ENCODE data around the gene CPA1. TPM values are rescaled to one million over a fixed set of nuclear protein-coding genes. Genes with fewer than 3 reads are reported as not detected.

Gene CPA1
- total RNA-seq, 1 donor from 2014 or later: not detected

DNA sequence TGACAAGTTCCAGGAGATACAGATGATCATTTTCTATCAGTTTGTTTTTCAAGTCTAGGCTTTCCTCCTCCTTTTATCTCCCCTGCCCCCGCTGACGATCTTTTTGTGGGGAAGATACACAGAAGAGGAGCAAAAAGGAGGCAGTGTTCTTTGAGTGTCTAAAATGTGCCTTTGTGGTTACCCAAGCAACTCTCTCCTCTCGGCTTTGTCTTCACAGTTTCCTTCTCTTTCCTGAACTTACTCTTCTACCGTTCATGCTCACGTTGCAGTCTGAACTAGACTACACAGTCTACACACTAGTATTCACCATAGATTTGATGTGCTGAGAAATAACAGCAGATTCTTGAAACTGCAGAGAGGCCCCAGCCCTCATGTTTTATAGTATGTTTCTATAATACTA lies 36.9 kb downstream of the CPA1 start:
- H3K4me3 ChIP-seq (ENCODE audit: low read depth, low read length): no peak overlapping the region
- TF ChIP-seq, protein P1, sequence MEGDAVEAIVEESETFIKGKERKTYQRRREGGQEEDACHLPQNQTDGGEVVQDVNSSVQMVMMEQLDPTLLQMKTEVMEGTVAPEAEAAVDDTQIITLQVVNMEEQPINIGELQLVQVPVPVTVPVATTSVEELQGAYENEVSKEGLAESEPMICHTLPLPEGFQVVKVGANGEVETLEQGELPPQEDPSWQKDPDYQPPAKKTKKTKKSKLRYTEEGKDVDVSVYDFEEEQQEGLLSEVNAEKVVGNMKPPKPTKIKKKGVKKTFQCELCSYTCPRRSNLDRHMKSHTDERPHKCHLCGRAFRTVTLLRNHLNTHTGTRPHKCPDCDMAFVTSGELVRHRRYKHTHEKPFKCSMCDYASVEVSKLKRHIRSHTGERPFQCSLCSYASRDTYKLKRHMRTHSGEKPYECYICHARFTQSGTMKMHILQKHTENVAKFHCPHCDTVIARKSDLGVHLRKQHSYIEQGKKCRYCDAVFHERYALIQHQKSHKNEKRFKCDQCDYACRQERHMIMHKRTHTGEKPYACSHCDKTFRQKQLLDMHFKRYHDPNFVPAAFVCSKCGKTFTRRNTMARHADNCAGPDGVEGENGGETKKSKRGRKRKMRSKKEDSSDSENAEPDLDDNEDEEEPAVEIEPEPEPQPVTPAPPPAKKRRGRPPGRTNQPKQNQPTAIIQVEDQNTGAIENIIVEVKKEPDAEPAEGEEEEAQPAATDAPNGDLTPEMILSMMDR (conservative IDR thresholded peaks at IDR 0.05; ENCODE audit: low read depth, low read length): no peak
- DNase-seq (ENCODE audit: low read depth): no peak

DNA sequence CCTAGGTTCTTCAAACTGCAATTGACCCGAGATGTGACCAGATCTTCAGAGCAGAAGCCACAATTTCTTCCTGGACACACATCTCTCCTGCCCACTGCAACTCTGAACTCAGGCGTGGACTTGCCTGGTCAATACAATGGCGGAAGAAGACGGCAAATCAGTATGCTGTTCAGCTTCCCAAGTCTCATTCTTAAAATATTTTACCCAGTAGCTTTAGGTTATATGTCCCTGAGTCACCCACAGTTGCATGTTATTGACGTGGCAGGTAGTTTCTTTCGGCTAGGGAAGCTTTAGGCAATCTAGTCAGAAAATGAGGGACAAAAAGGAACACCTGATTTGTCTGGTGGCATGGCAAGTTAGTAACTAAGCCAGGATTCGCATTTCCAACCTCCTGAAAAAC lies 38.0 kb downstream of the CPA1 start:
- no peak for DNase-seq (ENCODE audit: low read depth)
- no peak overlapping the region for H3K4me3 ChIP-seq (ENCODE audit: low read depth, low read length)
- TF ChIP-seq, protein P1 (conservative IDR thresholded peaks at IDR 0.05; ENCODE audit: low read depth, low read length): no peak

DNA sequence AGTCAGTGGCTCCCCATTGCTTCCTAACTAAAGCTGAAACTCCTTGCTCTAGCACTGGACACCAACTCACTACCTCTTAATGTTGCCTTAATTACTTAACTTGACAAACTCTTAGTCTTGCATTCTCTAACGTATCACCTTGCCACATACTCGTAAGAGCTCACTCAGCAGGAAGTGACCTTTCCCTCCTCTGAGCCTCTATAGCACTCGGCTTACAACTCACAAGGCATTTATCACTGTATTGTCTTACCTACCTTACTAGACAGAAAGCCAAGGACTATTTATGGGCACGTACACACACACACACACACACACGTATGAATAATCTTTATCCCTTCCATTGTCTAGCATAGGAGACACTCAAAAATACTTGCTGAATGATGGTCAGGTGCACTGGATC lies 39.4 kb downstream of the CPA1 start:
- no peak for DNase-seq (ENCODE audit: low read depth)
- TF ChIP-seq, protein P1 (conservative IDR thresholded peaks at IDR 0.05; ENCODE audit: low read depth, low read length): no peak
- no peak overlapping the region for H3K4me3 ChIP-seq (ENCODE audit: low read depth, low read length)

DNA sequence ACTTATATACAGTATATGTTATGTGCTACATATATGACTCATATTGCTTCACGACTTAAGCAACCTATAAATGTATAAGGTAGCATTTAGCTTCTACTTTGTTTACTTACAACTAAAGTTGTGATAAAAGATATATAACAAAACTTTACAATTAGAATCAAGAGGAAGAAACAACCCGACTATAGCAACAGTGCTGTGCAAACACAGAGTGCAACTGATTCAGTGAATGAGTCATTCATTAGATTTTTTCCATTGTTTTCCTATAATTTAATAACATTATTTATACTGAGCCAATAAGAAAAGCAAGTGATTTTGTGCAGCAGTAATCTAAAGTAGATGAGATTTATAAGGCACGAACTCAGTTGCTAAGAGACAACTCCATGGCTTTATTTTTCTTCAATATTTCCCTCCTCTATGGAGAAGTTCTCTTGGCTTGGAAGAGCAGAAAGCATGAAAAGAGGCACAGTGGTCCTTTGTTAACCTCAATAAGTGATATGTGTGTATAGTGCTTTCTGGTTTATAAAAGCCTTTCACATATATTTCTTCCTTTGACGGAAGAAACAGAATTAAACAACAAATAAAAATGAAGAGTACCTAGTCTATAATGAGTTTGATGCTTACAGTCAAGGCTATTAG lies 40.8 kb downstream of the CPA1 start:
- DNase-seq (ENCODE audit: low read depth): no peak
- no peak overlapping the region for H3K4me3 ChIP-seq (ENCODE audit: low read depth, low read length)
- TF ChIP-seq, protein P1 (conservative IDR thresholded peaks at IDR 0.05; ENCODE audit: low read depth, low read length): no peak

DNA sequence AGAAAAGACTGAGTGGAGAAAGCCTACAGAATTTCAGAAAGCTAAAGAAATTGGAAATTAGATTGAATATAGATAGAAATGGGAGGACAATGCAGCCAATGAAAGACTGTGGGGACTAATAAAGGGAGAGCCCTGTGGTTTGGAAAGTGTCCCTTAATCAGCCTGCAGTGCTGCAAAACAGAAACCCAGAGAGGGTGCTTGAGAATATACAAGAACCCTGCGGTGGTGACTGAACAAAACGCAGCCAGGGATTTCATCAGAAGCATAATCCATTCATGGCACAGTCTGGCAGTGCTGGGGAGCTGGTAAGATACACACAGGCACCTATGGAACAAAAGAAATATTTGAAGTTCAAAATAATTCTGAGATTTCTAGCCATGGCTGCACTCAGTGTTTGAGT lies 41.4 kb downstream of the CPA1 start:
- no peak for DNase-seq (ENCODE audit: low read depth)

DNA sequence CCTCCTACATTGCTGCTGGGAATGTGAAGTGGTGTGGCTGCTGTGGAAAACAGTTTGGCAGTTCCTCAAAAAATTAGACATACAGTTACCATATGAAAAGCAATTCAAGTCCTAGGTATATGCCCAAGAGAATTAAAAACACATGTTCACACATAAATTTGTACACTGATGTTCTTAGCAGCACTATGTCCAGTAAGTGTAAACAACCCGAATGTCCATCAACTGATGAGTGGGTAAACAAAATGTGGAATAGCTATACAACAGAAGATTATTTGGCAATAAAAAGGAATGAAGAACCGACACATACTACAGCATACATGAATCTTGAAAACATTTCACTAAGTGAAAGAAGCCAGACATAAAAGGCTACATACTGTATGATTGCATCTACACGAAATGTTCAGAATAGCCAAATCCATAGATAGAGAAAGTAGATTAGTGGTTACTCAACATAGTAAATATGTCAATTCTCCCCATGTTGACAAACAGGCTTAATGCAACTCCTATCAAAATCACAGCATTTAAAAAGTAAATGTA lies 43.3 kb downstream of the CPA1 start:
- DNase-seq (ENCODE audit: low read depth): no peak
- H3K4me3 ChIP-seq (ENCODE audit: low read depth, low read length): no peak overlapping the region
- TF ChIP-seq, protein P1 (conservative IDR thresholded peaks at IDR 0.05; ENCODE audit: low read depth, low read length): no peak

More for the DNA sequence above, 41.4 kb downstream of the CPA1 start:
- TF ChIP-seq, protein P1 (conservative IDR thresholded peaks at IDR 0.05; ENCODE audit: low read depth, low read length): no peak
- H3K4me3 ChIP-seq (ENCODE audit: low read depth, low read length): no peak overlapping the region

DNA sequence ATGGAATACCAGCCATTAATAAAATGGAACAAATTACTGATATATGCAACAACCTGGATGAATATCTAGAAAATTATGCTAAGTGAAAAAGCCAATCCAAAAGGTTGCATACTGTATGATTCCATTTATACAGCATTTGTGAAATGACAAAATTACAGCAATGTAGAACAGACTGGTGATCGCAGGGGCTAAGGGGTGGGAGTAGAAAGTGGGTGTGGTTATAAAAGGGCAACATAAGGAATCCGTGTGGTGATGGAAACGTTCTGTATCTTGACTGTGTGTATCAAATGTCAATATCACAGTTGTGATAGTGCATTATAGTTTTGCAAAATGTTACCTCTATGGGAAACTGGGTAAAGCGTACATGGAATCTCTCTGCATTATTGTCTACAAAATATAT lies 45.5 kb downstream of the CPA1 start:
- TF ChIP-seq, protein P1 (conservative IDR thresholded peaks at IDR 0.05; ENCODE audit: low read depth, low read length): no peak
- no peak overlapping the region for H3K4me3 ChIP-seq (ENCODE audit: low read depth, low read length)
- no peak for DNase-seq (ENCODE audit: low read depth)

Data from epithelial cell of proximal tubule (primary cell).